BLaER1 treated with 17β-estradiol and CSF1 and Interleukin-3, amounts not matched to agents 10 nM and 100 nM (cell line): ENCODE results near the gene CLCNKB.

Experiments
- H3K27ac ChIP-seq, 11 experiments: shearing (Covaris generic); formaldehyde crosslinking; 2 replicates each; pipeline ENCODE4 v1.8.1; 2022
- H3K27me3 ChIP-seq, 11 experiments: shearing (Covaris generic); formaldehyde crosslinking; 2 replicates each; pipeline ENCODE4 v1.8.1; 2022
- H3K36me3 ChIP-seq, 11 experiments: shearing (Covaris generic); formaldehyde crosslinking; 2 replicates each; pipeline ENCODE4 v1.8.1; 2022
- H3K4me1 ChIP-seq, 10 experiments: shearing (Covaris generic); formaldehyde crosslinking; 2 replicates each; pipeline ENCODE4 v1.8.1; 2022
- H3K4me2 ChIP-seq, 11 experiments: shearing (Covaris generic); formaldehyde crosslinking; 2 replicates each; pipeline ENCODE4 v1.8.1; 2022
- H3K4me3 ChIP-seq, 10 experiments: shearing (Covaris generic); formaldehyde crosslinking; 2 replicates each; pipeline ENCODE4 v1.8.1; 2022
- H3K9ac ChIP-seq, 11 experiments: shearing (Covaris generic); formaldehyde crosslinking; 2 replicates each; pipeline ENCODE4 v1.8.1; 2022
- H3K9me3 ChIP-seq, 11 experiments: shearing (Covaris generic); formaldehyde crosslinking; replicated peaks in 1 of 11; 2 replicates each; pipeline ENCODE4 v1.8.1; 2022
- H4K20me1 ChIP-seq, 11 experiments: shearing (Covaris generic); formaldehyde crosslinking; 2 replicates each; pipeline ENCODE4 v1.8.1; 2022
- Cebpa-rat ChIP-seq, 11 experiments: shearing (Covaris generic); IDR thresholded peaks; 2 replicates each; pipeline ENCODE4 v1.8.1; 2022

Gene CLCNKB

DNA sequence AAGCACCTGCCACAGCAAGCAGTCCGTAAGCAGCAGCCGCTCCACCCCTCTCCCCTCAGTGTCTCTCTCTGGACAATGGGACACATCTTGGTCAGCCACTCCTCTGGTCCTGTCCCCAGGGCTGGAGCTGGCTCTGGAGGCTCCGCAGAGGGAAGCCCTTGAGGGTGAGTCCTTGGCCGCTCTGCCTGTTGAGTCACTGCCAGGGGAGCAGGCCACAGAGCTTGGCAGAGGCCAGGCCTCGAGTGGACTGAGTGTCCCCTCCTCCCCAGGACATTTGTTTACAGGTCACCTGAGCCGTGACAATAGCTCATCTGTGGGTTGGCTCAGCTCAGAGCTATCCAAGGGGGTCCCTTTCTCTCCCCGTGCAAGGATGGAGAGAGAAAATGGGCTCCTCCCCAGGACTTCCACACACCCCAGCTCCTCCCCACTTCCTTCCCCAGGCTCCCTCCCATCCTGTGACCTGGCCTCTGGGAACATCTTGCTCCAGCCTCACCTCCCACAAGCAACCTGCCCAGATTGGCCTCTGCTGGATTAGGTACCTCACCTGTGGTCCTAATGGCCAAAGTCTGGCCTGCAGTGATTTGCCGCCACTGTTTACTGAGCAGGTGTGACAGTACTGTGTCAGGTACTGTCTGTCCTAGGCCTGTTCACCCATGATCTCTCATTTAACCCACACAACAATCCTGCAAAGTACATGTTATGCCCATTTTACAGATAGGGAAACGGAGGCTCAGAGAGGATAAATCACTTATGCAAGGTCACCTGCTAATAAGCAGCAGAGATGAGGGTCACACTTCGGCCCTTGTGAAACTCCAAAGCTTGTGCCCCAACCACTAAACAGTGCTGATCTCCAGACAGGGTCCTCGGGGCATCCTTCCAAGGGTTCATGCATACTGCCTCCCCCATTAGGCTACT lies 25.0 kb downstream of the CLCNKB start:
- Histone ChIP-seq H4K20me1 (peaks cover 0 to 20% (median 5%) of the 10 kb centered on the region in 11 experiments; a peak in 9 of 22 replicates), H3K4me3 (no peak overlapping the region), H3K9ac (peak overlapping the region in 4 of 11 experiments; percentile 5 to 49 (median 27); a peak in 3 of 22 replicates), H3K9me3 (no peaks in the 10 kb centered on the region), H3K4me2 (peak overlapping the region; percentile 32 to 94 (median 70)), H3K27me3 (peaks cover 18 to 43% (median 25%) of the 10 kb centered on the region in 11 experiments), H3K4me1 (peaks cover 31 to 86% (median 67%) of the 10 kb centered on the region in 10 experiments), H3K27ac (no peak overlapping the region; a peak in 1 of 22 replicates), H3K36me3 (no peaks in the 10 kb centered on the region)
- no peak for TF ChIP-seq Cebpa-rat (IDR thresholded peaks at IDR 0.05)

DNA sequence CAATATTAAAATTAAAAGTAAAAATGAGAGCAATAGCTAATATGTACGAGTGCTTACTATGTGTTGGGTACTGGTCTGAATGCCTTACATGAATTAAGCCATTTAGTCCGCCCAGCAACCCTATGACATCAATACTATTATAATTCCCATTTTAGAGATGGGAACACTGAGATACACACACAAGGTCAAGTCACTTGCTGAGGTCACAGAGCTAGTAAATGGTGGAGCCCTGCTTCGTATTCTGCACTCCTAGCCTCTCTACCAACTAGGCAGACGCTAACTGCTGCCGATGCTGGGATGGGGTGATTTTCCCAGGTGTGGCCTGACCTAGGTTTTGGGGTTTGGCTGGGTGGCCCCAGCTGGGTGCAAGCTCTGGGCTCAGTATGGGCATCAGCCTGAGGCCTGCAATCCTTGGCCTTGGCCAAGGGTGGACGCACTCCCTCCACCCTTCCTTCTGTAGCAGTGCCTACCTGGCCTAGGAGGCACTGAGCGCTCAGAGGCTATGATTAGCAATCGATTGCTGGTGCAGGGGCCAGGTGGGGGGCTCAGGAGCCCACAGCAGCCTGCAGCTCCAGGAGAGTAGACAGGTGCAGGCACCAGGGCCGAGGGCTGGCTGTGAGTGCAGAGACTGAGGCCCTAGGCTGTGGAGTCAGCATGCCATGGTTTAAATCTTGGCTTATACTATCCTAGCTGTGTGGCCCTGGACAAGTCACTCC lies 27.2 kb downstream of the CLCNKB start:
- Histone ChIP-seq H3K4me1 (peaks cover 20 to 72% (median 53%) of the 10 kb centered on the region in 10 experiments), H3K9me3 (no peaks in the 10 kb centered on the region), H3K4me3 (no peak overlapping the region), H4K20me1 (peaks cover 0 to 20% (median 5%) of the 10 kb centered on the region in 11 experiments; a peak in 8 of 22 replicates), H3K9ac (no peak overlapping the region), H3K27me3 (peaks cover 22 to 48% (median 32%) of the 10 kb centered on the region in 11 experiments), H3K27ac (no peak overlapping the region), H3K4me2 (peak overlapping the region in 3 of 11 experiments; percentile 72 to 94 (median 86); a peak in 3 of 22 replicates), H3K36me3 (no peaks in the 10 kb centered on the region)
- TF ChIP-seq Cebpa-rat (IDR thresholded peaks at IDR 0.05), result no peak

DNA sequence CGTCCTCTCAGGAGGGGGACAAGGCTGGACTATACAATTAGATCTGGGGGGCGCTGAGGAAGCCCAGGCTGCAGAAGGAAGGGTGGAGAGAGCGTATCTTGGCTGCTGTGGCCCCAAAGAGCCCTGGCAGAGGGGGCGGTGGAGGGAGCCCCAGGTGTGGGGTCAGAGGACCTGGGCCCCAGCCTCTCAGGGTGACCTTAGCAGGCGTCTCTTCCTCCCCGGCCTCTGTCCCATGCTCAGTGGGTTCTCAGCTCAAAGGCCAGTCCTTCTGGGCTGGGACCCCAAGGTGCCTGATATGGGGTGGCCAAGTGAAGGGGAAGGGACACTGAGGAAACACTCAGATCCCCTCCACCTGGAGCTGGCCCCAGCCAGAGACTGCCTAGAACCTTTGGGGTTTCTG lies 28.0 kb downstream of the CLCNKB start:
- H3K4me3 ChIP-seq, result no peak overlapping the region
- H4K20me1 ChIP-seq, result peaks cover 0 to 25% (median 5%) of the 10 kb centered on the region in 11 experiments; a peak in 10 of 22 replicates
- peaks cover 20 to 65% (median 48%) of the 10 kb centered on the region in 10 experiments for H3K4me1 ChIP-seq
- TF ChIP-seq Cebpa-rat (IDR thresholded peaks at IDR 0.05), result no peak
- H3K27me3 ChIP-seq, result peaks cover 22 to 48% (median 32%) of the 10 kb centered on the region in 11 experiments
- H3K27ac ChIP-seq, result no peak overlapping the region
- no peak overlapping the region for H3K9ac ChIP-seq
- H3K4me2 ChIP-seq, result no peak overlapping the region; a peak in 1 of 22 replicates
- no peaks in the 10 kb centered on the region for H3K36me3 ChIP-seq
- no peaks in the 10 kb centered on the region for H3K9me3 ChIP-seq

DNA sequence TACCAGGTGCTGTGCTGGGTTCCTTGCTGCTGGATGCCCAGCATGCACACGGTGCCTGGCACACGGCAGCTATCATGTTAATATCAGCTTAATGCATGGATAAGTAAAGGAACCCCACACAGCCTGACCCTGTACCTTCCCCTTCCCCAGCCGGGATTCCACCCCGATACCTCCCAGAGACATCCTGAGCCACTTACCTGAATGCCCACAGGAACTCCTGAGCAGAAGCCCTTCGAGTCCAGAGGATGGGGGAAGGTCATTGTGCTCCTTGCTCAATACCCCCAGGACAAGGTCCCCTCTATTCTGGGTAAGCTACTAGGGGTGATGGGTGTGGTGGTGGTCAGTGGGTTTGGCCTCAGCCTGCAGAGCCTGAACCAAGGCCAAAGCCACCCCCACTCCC lies 28.5 kb downstream of the CLCNKB start:
- Histone ChIP-seq H3K27ac (no peak overlapping the region), H3K4me2 (peak overlapping the region in 4 of 11 experiments; percentile 5 to 98 (median 96); a peak in 4 of 22 replicates), H3K9ac (no peak overlapping the region), H4K20me1 (peaks cover 0 to 29% (median 5%) of the 10 kb centered on the region in 11 experiments; a peak in 10 of 22 replicates), H3K27me3 (peaks cover 22 to 47% (median 32%) of the 10 kb centered on the region in 11 experiments), H3K4me1 (peaks cover 20 to 64% (median 45%) of the 10 kb centered on the region in 10 experiments), H3K9me3 (no peaks in the 10 kb centered on the region), H3K36me3 (no peaks in the 10 kb centered on the region), H3K4me3 (no peak overlapping the region)
- TF ChIP-seq Cebpa-rat (IDR thresholded peaks at IDR 0.05), result no peak

DNA sequence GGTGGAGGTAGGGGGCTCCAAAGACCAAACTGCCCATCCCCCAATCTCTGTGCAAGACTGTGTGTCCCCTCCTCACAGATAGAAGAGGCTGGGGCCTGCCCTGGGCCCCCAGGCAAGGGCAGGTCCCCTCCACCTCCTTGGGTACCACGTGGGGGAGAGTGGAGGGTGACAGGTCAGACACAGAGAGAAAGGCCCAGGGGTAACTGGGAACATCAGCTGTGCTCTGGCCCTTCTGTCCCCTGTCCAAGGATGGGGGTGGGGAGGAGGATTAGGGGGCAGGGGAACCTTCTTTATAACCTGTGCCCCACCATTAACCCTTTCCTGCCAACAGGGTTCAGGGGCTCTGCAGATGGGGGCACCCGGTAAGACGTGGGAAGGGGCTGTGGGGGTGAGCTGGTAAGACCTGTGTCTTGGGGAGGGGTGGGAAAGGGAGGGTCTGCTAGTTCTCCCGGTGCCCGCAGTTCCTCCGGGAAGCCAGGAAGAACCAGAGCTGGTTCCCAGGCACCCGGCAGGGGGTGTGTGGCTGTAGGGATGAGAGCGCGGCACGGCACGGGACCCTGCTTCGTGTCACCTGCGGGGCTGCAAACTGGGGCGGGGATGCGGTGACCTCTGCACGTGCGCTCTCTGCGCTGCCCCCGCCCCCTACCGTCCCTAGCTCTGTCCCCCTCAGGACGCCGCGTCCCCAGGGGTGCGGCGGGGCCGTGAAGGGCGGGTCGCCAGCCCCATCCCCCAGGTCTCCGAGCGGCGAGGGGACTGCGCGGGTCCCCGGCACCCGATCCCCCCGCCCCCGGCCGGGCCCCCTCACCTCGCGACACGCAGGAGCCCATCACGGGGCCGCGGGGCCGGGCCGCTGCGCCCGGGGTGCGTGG lies 29.3 kb downstream of the CLCNKB start:
- Histone ChIP-seq H3K36me3 (no peaks in the 10 kb centered on the region), H3K4me3 (peak overlapping the region; percentile 51 to 71 (median 60)), H3K9ac (peak overlapping the region; percentile 21 to 72 (median 66); a peak in 21 of 22 replicates), H3K27me3 (peaks cover 22 to 40% (median 31%) of the 10 kb centered on the region in 11 experiments), H3K4me1 (peaks cover 14 to 57% (median 37%) of the 10 kb centered on the region in 10 experiments), H3K4me2 (peak overlapping the region; percentile 89 to 98 (median 95)), H3K27ac (no peak overlapping the region; a peak in 1 of 22 replicates), H3K9me3 (no peaks in the 10 kb centered on the region), H4K20me1 (peaks cover 0 to 31% (median 5%) of the 10 kb centered on the region in 11 experiments; a peak in 10 of 22 replicates)
- TF ChIP-seq Cebpa-rat (IDR thresholded peaks at IDR 0.05), result no peak

DNA sequence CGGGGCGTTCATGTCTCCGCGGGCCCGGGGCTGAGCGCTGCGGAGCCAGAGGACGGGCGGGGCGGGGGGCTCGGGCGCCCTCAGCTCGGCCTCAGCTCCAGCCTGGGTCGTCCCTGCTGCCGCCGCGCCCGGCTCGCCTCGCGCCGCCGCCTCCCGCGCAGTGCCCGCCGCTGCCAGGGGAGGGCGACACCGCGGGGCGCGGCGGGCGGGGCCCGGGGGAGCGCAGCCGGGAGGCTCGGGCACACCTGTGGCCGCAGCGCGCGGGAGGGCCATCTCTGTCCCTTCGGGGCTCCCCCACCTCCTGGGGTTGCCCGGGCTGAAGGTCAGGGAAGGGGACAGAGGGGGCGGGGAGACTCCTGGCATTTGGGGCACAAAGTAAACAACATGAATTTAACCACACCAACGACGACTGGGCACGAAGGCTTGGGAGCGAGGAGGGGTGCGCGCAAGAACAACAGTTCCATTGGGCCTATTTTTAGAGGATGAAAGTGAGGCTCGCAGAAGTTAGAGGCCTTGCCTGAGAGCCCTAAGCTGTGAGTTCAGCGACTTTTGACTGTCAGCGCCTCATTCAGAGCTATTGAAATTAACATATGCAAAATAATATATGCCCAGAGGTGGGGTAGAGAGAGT lies 30.0 kb downstream of the CLCNKB start, which contains the start of gene FAM131C:
Gene FAM131C, minus strand, starts transcription at position 162 of the 630 bp plus-strand sequence. CDS start 209 bp downstream, outside the sequence.
- Histone ChIP-seq H3K4me2 (peak within 1 kb of the TSS; percentile 89 to 98 (median 95)), H3K27ac (no peak within 1 kb of the TSS; a peak in 1 of 22 replicates), H3K27me3 (peaks cover 22 to 38% (median 31%) of the 10 kb centered on the region in 11 experiments), H3K9me3 (no peaks in the 10 kb centered on the region), H4K20me1 (peaks cover 0 to 31% (median 5%) of the 10 kb centered on the region in 11 experiments; a peak in 9 of 22 replicates), H3K9ac (peak within 1 kb of the TSS; percentile 21 to 72 (median 66); a peak in 21 of 22 replicates), H3K36me3 (no peaks in the 10 kb centered on the region), H3K4me1 (peaks cover 6 to 49% (median 30%) of the 10 kb centered on the region in 10 experiments; a peak in 19 of 20 replicates), H3K4me3 (peak within 1 kb of the TSS; percentile 51 to 71 (median 60))
- no peak for TF ChIP-seq Cebpa-rat (IDR thresholded peaks at IDR 0.05)

DNA sequence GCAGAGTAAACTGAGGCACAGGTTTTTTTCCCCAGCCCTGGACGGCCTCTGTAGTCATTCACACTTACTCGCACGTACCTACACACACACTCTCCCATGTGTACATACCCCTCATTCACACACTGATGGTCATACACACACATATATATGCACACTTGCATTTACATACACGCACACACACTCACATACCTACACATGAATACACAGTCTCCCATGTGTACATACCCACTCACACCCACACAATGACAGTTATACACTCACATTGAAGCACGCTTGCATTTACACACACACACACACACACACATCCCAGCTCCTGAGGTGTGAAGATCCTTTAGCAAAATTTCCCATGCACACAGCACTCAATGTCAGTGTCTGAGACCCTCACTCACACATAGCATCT lies 30.6 kb downstream of the CLCNKB start:
- no peak for TF ChIP-seq Cebpa-rat (IDR thresholded peaks at IDR 0.05)
- no peaks in the 10 kb centered on the region for H3K9me3 ChIP-seq
- H3K27me3 ChIP-seq, result peaks cover 22 to 38% (median 31%) of the 10 kb centered on the region in 11 experiments
- no peak overlapping the region for H3K27ac ChIP-seq
- peaks cover 4 to 47% (median 25%) of the 10 kb centered on the region in 10 experiments; a peak in 16 of 20 replicates for H3K4me1 ChIP-seq
- 0 out of 22 replicates have a peak overlapping the region, but pooled peaks of 1 of the 11 experiments have one; percentile 64 for H3K9ac ChIP-seq
- peaks cover 0 to 31% (median 5%) of the 10 kb centered on the region in 11 experiments; a peak in 9 of 22 replicates for H4K20me1 ChIP-seq
- peak overlapping the region in 1 of 10 experiments; percentile 60; a peak in 3 of 20 replicates for H3K4me3 ChIP-seq
- H3K36me3 ChIP-seq, result no peaks in the 10 kb centered on the region
- H3K4me2 ChIP-seq, result peak overlapping the region; percentile 89 to 98 (median 95)
